Loucy (cell line): ENCODE data around the gene C2orf68.

ENCODE experiments used
- CTCF ChIP-seq: fragments of 200-600 bp; sonication (generic); conservative IDR thresholded peaks from 2 replicates; pipeline ENCODE4 v1.5.1; 2014; ENCODE audit warnings: mild to moderate bottlenecking, antibody characterized with exemption, low read length
- EZH2phosphoT487 ChIP-seq: fragments of 200-600 bp; IDR thresholded peaks from 2 replicates; pipeline ENCODE4 v1.6.1; 2018; ENCODE audit warnings: antibody characterized with exemption, mild to moderate bottlenecking, moderate library complexity, borderline replicate concordance

- no peak for TF ChIP-seq CTCF
- TF ChIP-seq EZH2phosphoT487, result no peak
These were observed 20.3 kb downstream of the C2orf68 start for GRCh38 chr2:85591563-85591962.
